Stimulated activated CD4-positive, alpha-beta T cell treated with anti-CD3 and anti-CD28 coated beads, TNF-alpha, amount 100 ng/mL, for 48 hours (primary cell): ENCODE results near the gene TP73.

Experiments
- DNase-seq, 3 donors: peaks; one replicate each; pipeline ENCODE4 v3.0.0-alpha.2; 2020; ENCODE audit warnings: low read depth in 3 of 3

Gene TP73

GRCh38 chr1:3652548-3653285, 401 bp downstream of the TP73 start:
- DNase-seq: no peak

GRCh38 chr1:3653286-3653618, 936 bp downstream of the TP73 start:
- DNase-seq: no peak

- no peak for DNase-seq
Measured at GRCh38 chr1:3654549-3655281, 2.4 kb downstream of the TP73 start.

- no peak for DNase-seq
Measured at GRCh38 chr1:3656450-3657095, 4.3 kb downstream of the TP73 start.

- no peak for DNase-seq
Measured at GRCh38 chr1:3657096-3657475, 4.8 kb downstream of the TP73 start.

GRCh38 chr1:3657578-3658230, 5.4 kb downstream of the TP73 start:
- no peak for DNase-seq

GRCh38 chr1:3658231-3658615, 5.9 kb downstream of the TP73 start:
- DNase-seq: no peak

GRCh38 chr1:3659093-3659492, 6.8 kb downstream of the TP73 start:
- no peak for DNase-seq

GRCh38 chr1:3660704-3661103, 8.4 kb downstream of the TP73 start:
- DNase-seq: no peak

GRCh38 chr1:3661631-3662030, 9.3 kb downstream of the TP73 start:
- DNase-seq: no peak

- DNase-seq: no peak
Measured at GRCh38 chr1:3662080-3662671, 9.9 kb downstream of the TP73 start.

- no peak for DNase-seq
Measured at GRCh38 chr1:3663999-3664699, 11.8 kb downstream of the TP73 start.

GRCh38 chr1:3664700-3665375, 12.5 kb downstream of the TP73 start:
- DNase-seq: no peak

GRCh38 chr1:3668148-3668547, 15.8 kb downstream of the TP73 start:
- DNase-seq: no peak

GRCh38 chr1:3668585-3669300, 16.4 kb downstream of the TP73 start:
- DNase-seq: no peak

- no peak for DNase-seq
Measured at GRCh38 chr1:3669421-3669821, 17.1 kb downstream of the TP73 start.

GRCh38 chr1:3669971-3670431, 17.7 kb downstream of the TP73 start:
- no peak for DNase-seq

- no peak for DNase-seq
Measured at GRCh38 chr1:3670823-3671265, 18.5 kb downstream of the TP73 start.

- no peak for DNase-seq
Measured at GRCh38 chr1:3671371-3672180, 19.3 kb downstream of the TP73 start.
